Epithelial cell of proximal tubule (primary cell): ENCODE measurements around the gene KLHL40. TPM values are rescaled to one million over a fixed set of nuclear protein-coding genes. Genes with fewer than 3 reads are reported as not detected.

Experiments
- DNase-seq: peaks from one replicate; pipeline ENCODE4 v3.0.0-alpha.2; 2011; ENCODE audit warnings: low read depth
- H3K4me3 ChIP-seq: 2 replicates; pipeline ENCODE4 v1.5.1; 2011; ENCODE audit warnings: low read depth, mild to moderate bottlenecking, low read length
- total RNA-seq: library from RNA; depleted of rRNA; stranded (reverse); fragments of >200 nt; gene quantifications from 2 replicates; pipeline ENCODE4 v1.2.3, GENCODE V29; 2015
- TF ChIP-seq, protein P1 (sequence below): conservative IDR thresholded peaks from 2 replicates; pipeline ENCODE4 v1.5.1; 2012; ENCODE audit warnings: low read depth, mild to moderate bottlenecking, low read length

KLHL40 gene
- total RNA-seq, 1 donor from 2014 or later: not detected

DNA sequence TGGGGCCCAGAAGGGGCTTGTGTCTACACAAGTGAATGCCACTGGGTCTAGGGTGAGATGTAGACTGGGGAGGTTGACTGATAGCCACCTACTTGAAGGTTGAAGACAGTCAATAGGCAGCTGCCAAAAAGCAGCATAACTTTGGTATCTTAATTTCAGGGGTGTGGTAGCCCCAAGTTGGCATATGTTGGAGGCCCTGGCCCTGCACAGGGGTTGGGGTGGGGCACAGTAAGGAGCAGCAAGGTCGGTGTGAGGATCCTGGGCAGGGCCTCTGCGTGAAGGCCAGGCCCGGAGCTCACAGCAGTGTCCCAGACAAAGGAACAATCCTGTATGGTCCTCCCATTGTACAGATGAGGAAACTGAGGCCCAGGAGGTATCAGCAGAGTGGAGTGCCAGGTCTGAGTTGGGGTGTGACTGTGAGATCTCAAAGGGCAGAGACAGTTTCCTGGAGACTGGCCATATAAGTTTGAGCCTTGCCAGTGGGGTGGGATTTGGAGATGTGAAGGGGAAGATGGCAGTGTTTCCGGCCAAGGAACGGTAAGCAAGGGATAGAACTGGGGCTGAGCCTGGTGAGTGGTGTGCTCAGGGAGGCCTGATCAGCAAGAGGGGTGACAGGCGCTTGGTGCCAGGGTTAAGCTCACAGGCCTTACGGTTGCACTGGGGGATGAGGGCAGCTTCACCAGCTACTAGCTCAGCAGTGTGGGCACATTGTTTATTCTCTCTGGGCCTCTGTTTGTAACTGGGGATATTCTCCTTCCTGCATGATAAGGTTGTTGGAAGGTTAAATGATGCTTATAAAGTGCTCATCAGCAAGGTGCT lies 1.7 kb downstream of the KLHL40 start:
- H3K4me3 ChIP-seq: no peak overlapping the region
- DNase-seq: no peak
- TF ChIP-seq, protein P1, sequence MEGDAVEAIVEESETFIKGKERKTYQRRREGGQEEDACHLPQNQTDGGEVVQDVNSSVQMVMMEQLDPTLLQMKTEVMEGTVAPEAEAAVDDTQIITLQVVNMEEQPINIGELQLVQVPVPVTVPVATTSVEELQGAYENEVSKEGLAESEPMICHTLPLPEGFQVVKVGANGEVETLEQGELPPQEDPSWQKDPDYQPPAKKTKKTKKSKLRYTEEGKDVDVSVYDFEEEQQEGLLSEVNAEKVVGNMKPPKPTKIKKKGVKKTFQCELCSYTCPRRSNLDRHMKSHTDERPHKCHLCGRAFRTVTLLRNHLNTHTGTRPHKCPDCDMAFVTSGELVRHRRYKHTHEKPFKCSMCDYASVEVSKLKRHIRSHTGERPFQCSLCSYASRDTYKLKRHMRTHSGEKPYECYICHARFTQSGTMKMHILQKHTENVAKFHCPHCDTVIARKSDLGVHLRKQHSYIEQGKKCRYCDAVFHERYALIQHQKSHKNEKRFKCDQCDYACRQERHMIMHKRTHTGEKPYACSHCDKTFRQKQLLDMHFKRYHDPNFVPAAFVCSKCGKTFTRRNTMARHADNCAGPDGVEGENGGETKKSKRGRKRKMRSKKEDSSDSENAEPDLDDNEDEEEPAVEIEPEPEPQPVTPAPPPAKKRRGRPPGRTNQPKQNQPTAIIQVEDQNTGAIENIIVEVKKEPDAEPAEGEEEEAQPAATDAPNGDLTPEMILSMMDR: no peak

DNA sequence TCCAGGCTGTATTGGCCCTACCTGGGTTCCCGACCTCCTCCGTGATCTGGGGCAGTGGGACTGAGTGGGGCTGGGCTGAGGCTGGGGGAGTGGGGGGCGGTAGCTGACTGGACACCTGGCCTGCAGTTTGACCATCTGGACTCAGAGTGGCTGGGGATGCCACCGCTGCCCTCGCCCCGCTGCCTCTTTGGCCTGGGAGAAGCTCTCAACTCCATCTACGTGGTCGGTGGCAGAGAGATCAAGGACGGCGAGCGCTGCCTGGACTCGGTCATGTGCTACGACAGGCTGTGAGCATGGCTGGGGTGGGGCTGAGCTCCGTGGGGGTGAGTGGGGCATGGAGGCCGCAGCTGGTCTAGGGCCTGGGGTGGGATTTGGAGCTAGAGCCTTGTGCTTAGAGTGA lies 2.7 kb downstream of the KLHL40 start:
- no peak overlapping the region for H3K4me3 ChIP-seq
- DNase-seq: no peak
- TF ChIP-seq, protein P1: no peak

GRCh38 chr3:42688487-42689420 lies 3.4 kb downstream of the KLHL40 start:
- DNase-seq: no peak
- TF ChIP-seq, protein P1: no peak
- H3K4me3 ChIP-seq: no peak overlapping the region

DNA sequence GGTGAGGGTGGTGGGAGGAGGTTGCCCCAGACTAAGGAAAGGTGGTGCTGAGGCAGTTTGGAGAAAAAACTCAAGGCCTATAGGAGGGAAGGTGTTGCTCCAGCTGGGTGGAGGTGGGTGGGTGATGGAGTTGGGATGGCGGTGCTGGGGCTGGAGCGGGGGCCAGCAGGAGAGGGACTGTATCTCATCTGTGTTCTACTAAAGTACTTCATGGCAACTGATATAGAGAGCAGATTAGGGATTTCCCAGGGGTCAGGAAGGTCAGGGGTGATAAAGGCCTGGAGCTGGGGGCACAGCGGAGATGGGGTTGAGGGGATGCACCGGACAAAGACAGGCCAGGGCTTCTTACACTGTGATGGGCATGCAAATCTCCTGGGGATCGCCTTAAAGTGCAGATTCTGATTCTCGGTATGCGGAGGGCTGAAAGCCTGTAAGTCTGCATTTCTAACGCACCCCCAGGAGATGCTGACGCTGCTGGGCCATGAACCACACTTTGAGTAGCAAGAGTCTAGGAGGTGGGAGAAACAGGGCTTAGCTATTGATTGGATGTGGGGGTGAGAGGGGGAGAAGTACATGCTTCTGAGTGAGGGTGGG lies 4.2 kb downstream of the KLHL40 start:
- no peak overlapping the region for H3K4me3 ChIP-seq
- TF ChIP-seq, protein P1: no peak
- DNase-seq: no peak

DNA sequence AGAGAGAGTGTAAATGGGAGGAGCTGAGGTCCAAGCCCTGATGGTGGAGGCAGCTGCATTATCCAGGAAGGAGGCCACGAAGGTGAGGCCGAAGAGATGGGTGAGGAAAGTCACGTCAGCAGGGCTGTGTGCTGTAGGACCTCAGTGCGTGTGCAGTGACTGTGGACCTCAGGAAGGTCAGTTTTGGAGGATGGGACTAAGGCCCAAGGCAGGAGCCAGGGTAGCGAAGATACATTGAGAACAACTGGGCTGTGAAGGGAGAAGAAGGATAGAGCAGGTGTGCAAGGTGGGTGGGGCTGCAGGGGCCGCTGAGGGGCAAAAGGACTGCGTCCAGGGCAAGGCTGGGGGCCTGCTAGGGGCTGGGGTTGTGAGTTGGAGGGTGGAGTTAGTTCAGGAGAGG lies 4.9 kb downstream of the KLHL40 start:
- TF ChIP-seq, protein P1: no peak
- DNase-seq: no peak
- no peak overlapping the region for H3K4me3 ChIP-seq

GRCh38 chr3:42690766-42691680 lies 5.7 kb downstream of the KLHL40 start:
- no peak overlapping the region for H3K4me3 ChIP-seq
- TF ChIP-seq, protein P1: no peak
- no peak for DNase-seq
